PC-9 (cell line): ENCODE results near the gene TBX3.

Experiments
- EZH2 ChIP-seq: fragments of 200-600 bp; sonication (generic); IDR thresholded peaks from 2 replicates; pipeline ENCODE4 v1.8.0; 2017; ENCODE audit warnings: antibody characterized with exemption, low read depth
- TF ChIP-seq, protein P1 (sequence below): fragments of 200-600 bp; sonication (generic); conservative IDR thresholded peaks from 2 replicates; pipeline ENCODE4 v1.6.1; 2017; ENCODE audit warnings: mixed run types, antibody characterized with exemption, mild to moderate bottlenecking, moderate library complexity

DNA sequence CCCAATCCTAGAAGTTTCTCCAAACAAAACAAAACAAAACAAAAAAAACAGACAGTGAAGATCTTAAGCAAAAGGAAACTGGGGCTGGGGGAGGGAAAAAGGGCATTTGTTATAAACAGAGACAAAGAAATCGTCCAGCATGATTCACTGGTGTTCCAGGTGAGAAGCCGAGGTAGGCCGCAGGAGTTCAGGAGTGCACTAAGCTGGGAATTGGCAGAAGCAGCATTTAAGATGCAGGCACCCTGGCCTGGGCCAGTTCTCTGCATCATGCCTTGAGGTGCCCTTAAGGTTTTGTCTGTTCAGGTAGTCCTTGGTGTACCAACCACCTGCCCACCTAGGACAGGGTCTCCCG, 11.2 kb downstream of the TBX3 start:
- TF ChIP-seq EZH2, result no peak
- TF ChIP-seq, protein P1, sequence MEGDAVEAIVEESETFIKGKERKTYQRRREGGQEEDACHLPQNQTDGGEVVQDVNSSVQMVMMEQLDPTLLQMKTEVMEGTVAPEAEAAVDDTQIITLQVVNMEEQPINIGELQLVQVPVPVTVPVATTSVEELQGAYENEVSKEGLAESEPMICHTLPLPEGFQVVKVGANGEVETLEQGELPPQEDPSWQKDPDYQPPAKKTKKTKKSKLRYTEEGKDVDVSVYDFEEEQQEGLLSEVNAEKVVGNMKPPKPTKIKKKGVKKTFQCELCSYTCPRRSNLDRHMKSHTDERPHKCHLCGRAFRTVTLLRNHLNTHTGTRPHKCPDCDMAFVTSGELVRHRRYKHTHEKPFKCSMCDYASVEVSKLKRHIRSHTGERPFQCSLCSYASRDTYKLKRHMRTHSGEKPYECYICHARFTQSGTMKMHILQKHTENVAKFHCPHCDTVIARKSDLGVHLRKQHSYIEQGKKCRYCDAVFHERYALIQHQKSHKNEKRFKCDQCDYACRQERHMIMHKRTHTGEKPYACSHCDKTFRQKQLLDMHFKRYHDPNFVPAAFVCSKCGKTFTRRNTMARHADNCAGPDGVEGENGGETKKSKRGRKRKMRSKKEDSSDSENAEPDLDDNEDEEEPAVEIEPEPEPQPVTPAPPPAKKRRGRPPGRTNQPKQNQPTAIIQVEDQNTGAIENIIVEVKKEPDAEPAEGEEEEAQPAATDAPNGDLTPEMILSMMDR, result no peak
